Right lobe of liver (tissue), 6 donors: ENCODE results near the gene CYBA. TPM values are rescaled to one million over a fixed set of nuclear protein-coding genes. Genes with fewer than 3 reads are reported as not detected.

Source experiments
- ATAC-seq, 4 donors: fragments of 200-7000 bp; cut with Tn5 transposase; one replicate each; pipeline ENCODE4 v1.9.1; 2020; ENCODE audit warnings: mild to moderate bottlenecking in 4 of 4, moderate library complexity in 4 of 4
- DNase-seq, 3 donors: peaks; one replicate each; pipeline ENCODE4 v3.0.0-alpha.2; 2020
- H3K27ac ChIP-seq, 3 donors: fragments of 200-600 bp; one replicate each; pipeline ENCODE4 v1.8.0; 2022
- H3K27me3 ChIP-seq, 2 donors: fragments of 200-600 bp; one replicate each; pipeline ENCODE4 v1.8.0; 2022
- H3K36me3 ChIP-seq, 4 donors: fragments of 200-600 bp; sonication (generic) in 1 of 4; one replicate each; pipeline versions ENCODE4 v1.5.1 to v1.8.0; 2017 to 2022; ENCODE audit warnings: control low read depth in 1 of 4
- H3K4me1 ChIP-seq, 4 donors: fragments of 200-600 bp; sonication (generic) in 1 of 4; one replicate each; pipeline versions ENCODE4 v1.5.1 to v1.8.0; 2017 to 2022; ENCODE audit warnings: control low read depth in 1 of 4
- H3K4me3 ChIP-seq, 3 donors: fragments of 200-600 bp; one replicate each; pipeline ENCODE4 v1.8.0; 2022
- H3K9me3 ChIP-seq, 4 donors: fragments of 200-600 bp; sonication (generic) in 1 of 4; one replicate each; pipeline versions ENCODE4 v1.5.1 to v1.8.0; 2017 to 2022; ENCODE audit warnings: control low read depth in 1 of 4
- CTCF ChIP-seq, 4 donors: fragments of 200-600 bp in 3 of 4; fragments of 450-650 bp in 1 of 4; IDR thresholded peaks; one replicate each; pipeline versions ENCODE4 v1.5.1 to v1.8.0; 2016 to 2022; ENCODE audit warnings: antibody characterized with exemption in 4 of 4, mild to moderate bottlenecking in 2 of 4
- POLR2A ChIP-seq: fragments of 450-650 bp; IDR thresholded peaks from one replicate; pipeline ENCODE4 v1.6.1; 2017; ENCODE audit warnings: antibody characterized with exemption, mild to moderate bottlenecking
- WGBS: methylation state at CpG from one replicate; pipeline ENCODE4 v1.1.6; 2018; ENCODE audit warnings: low coverage, low lambda C conversion rate; ENCODE audit not compliant: insufficient coverage; ENCODE audit errors: missing lambda C conversion rate; 5-methylcytosine and 5-hydroxymethylcytosine counted together
- intact Hi-C, 2 donors: fragments of 100-400 bp; cut with DNase I; formaldehyde crosslinking; loops; one replicate each; pipeline versions ENCODE4 v1.11.2 to v1.14.1; 2022
- total RNA-seq, 6 experiments: library from RNA; depleted of rRNA in 2 of 6; stranded (reverse); fragments of >200 nt in 2 of 6; fragmentation: NEBNext Ultra II Directional in 3 of 6; extraction: Animal tissue kit (Norgen Biotek cat#: 25700) in 3 of 6; gene quantifications; one replicate each; pipeline versions ENCODE4 v1.1.0 to v1.2.4, GENCODE V29; 2016 to 2023
- donor health status: DM: no; HTN: yes; CAD: no.
- donor health status: DM: no; HTN: no; CAD: no.
- donor health status: DM: no; HTN: no; CAD: no.
- donor health status: DM: no; HTN: yes; CAD: no.
- donor health status: DM: no; HTN: yes; CAD: no.

Gene CYBA
- total RNA-seq, 6 experiments from 2014 or later = 22.8 to 70.0 (median 41.3) TPM

- no peak for ATAC-seq
- no peak for DNase-seq
- Histone ChIP-seq H3K27ac (no peak overlapping the region), H3K4me3 (no peak overlapping the region), H3K4me1 (peaks cover 0 to 4% (median 0%) of the 10 kb centered on the region in 4 donors), H3K27me3 (no peaks in the 10 kb centered on the region), H3K9me3 (no peaks in the 10 kb centered on the region), H3K36me3 (peaks cover 0 to 49% (median 12%) of the 10 kb centered on the region in 4 donors)
- WGBS = 61% methylated on average over 4 of the region's 17 CpGs
- intact Hi-C loops = no loop called here
- TF ChIP-seq CTCF (IDR thresholded peaks at IDR 0.05) (no peak), POLR2A (no peak)
These were observed 25.8 kb downstream of the CYBA start for GRCh38 chr16:88624977-88625576.

GRCh38 chr16:88624481-88624880 is 26.4 kb downstream of the CYBA start:
- peaks cover 0 to 44% (median 10%) of the 10 kb centered on the region in 4 donors for H3K36me3 ChIP-seq
- no peak for TF ChIP-seq POLR2A
- no peak for TF ChIP-seq CTCF (IDR thresholded peaks at IDR 0.05)
- peaks cover 0 to 4% (median under 1%) of the 10 kb centered on the region in 4 donors for H3K4me1 ChIP-seq
- no peak for ATAC-seq
- no peak for DNase-seq
- no peaks in the 10 kb centered on the region for H3K27me3 ChIP-seq
- H3K9me3 ChIP-seq = no peaks in the 10 kb centered on the region
- 100% methylated on average over 1 of the region's 18 CpGs for WGBS
- intact Hi-C loops = no loop called here
- H3K4me3 ChIP-seq = no peak overlapping the region
- no peak overlapping the region for H3K27ac ChIP-seq

- no peak for DNase-seq
- peaks cover 0 to 40% (median 10%) of the 10 kb centered on the region in 4 donors for H3K36me3 ChIP-seq
These were observed 27.0 kb downstream of the CYBA start for GRCh38 chr16:88623858-88624257.

GRCh38 chr16:88622866-88623265 is 28.0 kb downstream of the CYBA start:
- Histone ChIP-seq H3K9me3 (no peaks in the 10 kb centered on the region), H3K27ac (no peak overlapping the region), H3K27me3 (no peaks in the 10 kb centered on the region), H3K4me1 (peaks cover 0 to 17% (median 10%) of the 10 kb centered on the region in 4 donors), H3K4me3 (no peak overlapping the region), H3K36me3 (peaks cover 0 to 37% (median 9%) of the 10 kb centered on the region in 4 donors)
- intact Hi-C loops = no loop called here
- DNase-seq = no peak
- TF ChIP-seq POLR2A = no peak
- TF ChIP-seq CTCF (IDR thresholded peaks at IDR 0.05) = no peak
- WGBS = no CpG with 5 or more reads among the region's 29 CpGs
- no peak for ATAC-seq

More at GRCh38 chr16:88623858-88624257, 27.0 kb downstream of the CYBA start:
- Histone ChIP-seq H3K9me3 (no peaks in the 10 kb centered on the region), H3K27me3 (no peaks in the 10 kb centered on the region), H3K4me3 (no peak overlapping the region), H3K4me1 (peaks cover 0 to 7% (median 5%) of the 10 kb centered on the region in 4 donors), H3K27ac (no peak overlapping the region)
- 90% methylated on average over 8 of the region's 13 CpGs for WGBS
- TF ChIP-seq CTCF (IDR thresholded peaks at IDR 0.05) (no peak), POLR2A (no peak)
- intact Hi-C loops = no loop called here
- no peak for ATAC-seq
